Endothelial cell of umbilical vein (primary cell): ENCODE results near the gene FGFR4. TPM values are rescaled to one million over a fixed set of nuclear protein-coding genes. Genes with fewer than 3 reads are reported as not detected.

Experiments
- BruUV-seq: library from RNA; stranded (reverse); fragments of 400-500 nt; replicated peaks from 2 replicates; lab custom pipeline; 2021; lab: Mats Ljungman, UMichigan
- CTCF ChIA-PET: fragments of 300-600, 350-600 bp; sonication (Branson Sonifier 250); formaldehyde crosslinking; loops from one replicate; lab custom pipeline; 2021; ENCODE audit warnings: antibody characterized with exemption, inconsistent platforms; lab: Charles Lee
- POLR2A ChIA-PET: fragments of 300-600, 350-600 bp; sonication (Branson Sonifier 250); formaldehyde crosslinking; loops from one replicate; lab custom pipeline; 2021; ENCODE audit warnings: antibody characterized with exemption, inconsistent platforms; lab: Charles Lee
- DNase-seq: peaks from one replicate; pipeline ENCODE4 v3.0.0-alpha.2; 2011; ENCODE audit warnings: low read depth, low spot score
- FAIRE-seq: peaks from 2 replicates; lab custom pipeline; 2011; peaks lifted over from hg19 to GRCh38; lab: Jason Lieb, UNC
- H2AFZ ChIP-seq: 2 replicates; pipeline ENCODE4 v1.6.0; 2012; ENCODE audit warnings: low read depth, low read length, control low read depth, inconsistent platforms
- H3K27ac ChIP-seq: 2 replicates; pipeline ENCODE4 v1.5.1; 2011; ENCODE audit warnings: low read depth, mild to moderate bottlenecking, control low read depth, low read length, moderate library complexity; ENCODE audit not compliant: insufficient read depth
- H3K27me3 ChIP-seq, 2 experiments: 2 replicates each; pipeline versions ENCODE4 v1.6.0 to v1.6.1; 2011; ENCODE audit warnings: low read length in 2 of 2, mixed read lengths in 1 of 2; ENCODE audit not compliant: control insufficient read depth in 2 of 2, insufficient read depth in 2 of 2
- H3K36me3 ChIP-seq, 2 experiments: 2 replicates in 1 of 2; 3 replicates in 1 of 2; pipeline ENCODE4 v1.5.1; 2011; ENCODE audit warnings: low read length in 2 of 2, mild to moderate bottlenecking in 1 of 2, moderate library complexity in 1 of 2; ENCODE audit not compliant: control insufficient read depth in 2 of 2, insufficient read depth in 2 of 2; ENCODE audit errors: extremely low read depth in 1 of 2
- H3K4me1 ChIP-seq: 3 replicates; pipeline ENCODE4 v1.5.1; 2011; ENCODE audit warnings: mild to moderate bottlenecking, low read length; ENCODE audit not compliant: control insufficient read depth, insufficient read depth; ENCODE audit errors: extremely low read depth
- H3K4me2 ChIP-seq: 2 replicates; pipeline ENCODE4 v1.6.1; 2011; ENCODE audit warnings: low read length, control low read depth, mixed read lengths; ENCODE audit not compliant: insufficient read depth
- H3K4me3 ChIP-seq, 3 experiments: fragments of 200-600 bp in 1 of 3; sonication (generic), shearing (Covaris generic) in 1 of 3; replicated peaks in 1 of 3; 2 replicates each; pipeline ENCODE4 v1.5.1; 2011 to 2016; ENCODE audit warnings: control low read depth in 3 of 3, low read length in 3 of 3, mild to moderate bottlenecking in 2 of 3, inconsistent platforms in 1 of 3, low read depth in 1 of 3, moderate library complexity in 1 of 3; ENCODE audit not compliant: insufficient read depth in 1 of 3
- H3K79me2 ChIP-seq: 2 replicates; pipeline ENCODE4 v1.6.0; 2012; ENCODE audit warnings: low read length, inconsistent platforms; ENCODE audit not compliant: control insufficient read depth, insufficient read depth
- H3K9ac ChIP-seq: replicated peaks from 2 replicates; pipeline ENCODE3; 2011; ENCODE audit warnings: low read length, control low read depth; ENCODE audit not compliant: insufficient read depth; ENCODE audit errors: extremely low read depth
- H3K9me1 ChIP-seq: replicated peaks from 3 replicates; pipeline ENCODE4 v1.6.0; 2011; ENCODE audit warnings: mild to moderate bottlenecking, low read length; ENCODE audit not compliant: control insufficient read depth, insufficient read depth; ENCODE audit errors: extremely low read depth
- H3K9me3 ChIP-seq: replicated peaks from 2 replicates; pipeline ENCODE4 v1.5.1; 2012; ENCODE audit warnings: low read length, inconsistent platforms; ENCODE audit not compliant: control insufficient read depth, insufficient read depth
- H4K20me1 ChIP-seq: replicated peaks from 2 replicates; pipeline ENCODE3; 2011; ENCODE audit warnings: mild to moderate bottlenecking, low read length; ENCODE audit not compliant: control insufficient read depth, insufficient read depth; ENCODE audit errors: extremely low read depth
- FOS ChIP-seq: IDR thresholded peaks from 2 replicates; pipeline ENCODE4 v1.6.1; 2011; ENCODE audit warnings: mild to moderate bottlenecking, low read length, moderate library complexity, borderline replicate concordance; ENCODE audit not compliant: insufficient read depth
- GATA2 ChIP-seq: IDR thresholded peaks from 2 replicates; pipeline ENCODE4 v1.7.0; 2011; ENCODE audit warnings: low read depth, mild to moderate bottlenecking, moderate library complexity, mixed read lengths, low read length; ENCODE audit not compliant: insufficient read length, insufficient read depth
- MAX ChIP-seq: IDR thresholded peaks from 2 replicates; pipeline ENCODE4 v1.6.1; 2011; ENCODE audit not compliant: insufficient read depth, insufficient read length
- POLR2A ChIP-seq: IDR thresholded peaks from 2 replicates; pipeline ENCODE4 v1.6.1; 2012; ENCODE audit warnings: low read depth, mild to moderate bottlenecking, control low read depth, low read length
- POLR2AphosphoS5 ChIP-seq: IDR thresholded peaks from 2 replicates; pipeline ENCODE4 v1.6.1; 2012; ENCODE audit warnings: low read depth, mild to moderate bottlenecking, control low read depth, low read length, moderate library complexity; ENCODE audit not compliant: insufficient read depth
- dilution Hi-C: fragments of 300-500 bp; cut with MboI; formaldehyde crosslinking; loops from one replicate; pipeline ENCODE4 v1.15.0; 2019; ENCODE audit warnings: low sequenced_read_pairs; ENCODE audit not compliant: extremely low pct_ligation_motif_present
- intact Hi-C: fragments of 100-400 bp; cut with micrococcal nuclease; formaldehyde crosslinking; loops from one replicate; pipeline ENCODE4 v1.10.0; 2022
- polyA plus RNA-seq, 4 experiments: library from polyadenylated mRNA; depleted of rRNA in 3 of 4; stranded (reverse) in 3 of 4; unstranded in 1 of 4; fragments of >200 nt; gene quantifications; 2 replicates each; pipeline versions ENCODE4 v1.2.1 to v1.2.3, GENCODE V29; 2011 to 2012; ENCODE audit warnings: missing spikeins in 1 of 4
- total RNA-seq: library from RNA; stranded (reverse); gene quantifications from 2 replicates; pipeline ENCODE4 v1.2.3, GENCODE V29; 2021

The FGFR4 gene
- total and polyA plus RNA-seq, 2 donors (not counting 3 experiments of a cell fraction or from before 2014, with no cell fraction given) = 1.9 to 2.9 TPM

- H3K27ac ChIP-seq = peak overlapping the region; percentile 1
- ChIA-PET POLR2A (interaction anchor here (0.7 kb wide), 1 partner anchor 60 kb away, joined by 4 read pairs; no protein-coding TSS in a partner anchor), CTCF (interaction anchor here (0.5 to 1.5 kb wide), 7 partner anchors 9 to 323 kb away, joined by 3 to 7 read pairs (median 3); partner anchors contain the start of gene GRK6)
- peak overlapping the region; percentile 80 for H3K4me2 ChIP-seq
- peak overlapping the region; percentile 75 for H3K9ac ChIP-seq
- peak overlapping the region; percentile 62 for H2AFZ ChIP-seq
- DNase-seq = no peak
- H3K27me3 ChIP-seq = no peaks in the 10 kb centered on the region
- H3K9me1 ChIP-seq = no peaks in the 10 kb centered on the region
- no peak for TF ChIP-seq POLR2A
- H3K79me2 ChIP-seq = peaks cover 54% of the 10 kb centered on the region
- intact Hi-C loops = loop anchor here (2.0 to 5.0 kb wide), 2 partner anchors 60 to 168 kb away; partner anchors contain the start of genes PRELID1 and RAB24
- H3K9me3 ChIP-seq = no peaks in the 10 kb centered on the region
- H4K20me1 ChIP-seq = peaks cover 4% of the 10 kb centered on the region
- H3K36me3 ChIP-seq = peaks cover 1 to 9% of the 10 kb centered on the region in 2 experiments
- no TSS peak for BruUV-seq
- dilution Hi-C loops = no loop called here
- peak overlapping the region; percentile 25 to 81 (median 66) for H3K4me3 ChIP-seq
- H3K4me1 ChIP-seq = peaks cover 37% of the 10 kb centered on the region
- no peak for FAIRE-seq
These were observed 48.0 kb downstream of the FGFR4 start for GRCh38 chr5:177134697-177135225.

GRCh38 chr5:177140312-177140711 lies 53.6 kb downstream of the FGFR4 start:
- Histone ChIP-seq H3K4me3 (no peak overlapping the region), H3K79me2 (peaks cover 82% of the 10 kb centered on the region), H3K4me1 (peaks cover 23% of the 10 kb centered on the region), H3K36me3 (peaks cover 6 to 13% of the 10 kb centered on the region in 2 experiments), H3K4me2 (no peak overlapping the region), H4K20me1 (peaks cover 4% of the 10 kb centered on the region), H3K27ac (no peak overlapping the region), H3K9me3 (no peaks in the 10 kb centered on the region), H3K27me3 (no peaks in the 10 kb centered on the region), H3K9ac (no peak overlapping the region), H3K9me1 (no peaks in the 10 kb centered on the region), H2AFZ (no peak overlapping the region)
- DNase-seq = no peak
- TF ChIP-seq POLR2A = no peak
- no peak for TF ChIP-seq GATA2
- no peak for TF ChIP-seq POLR2AphosphoS5
- TF ChIP-seq FOS = no peak
- no peak for TF ChIP-seq MAX
- intact Hi-C loops = no loop called here
- BruUV-seq = no TSS peak
- ChIA-PET POLR2A (no interaction called here), CTCF (no interaction called here)
- FAIRE-seq = no peak
- dilution Hi-C loops = no loop called here
